Erythroblast (primary cell): ENCODE results near the gene ZNF140.

Experiments
- GATA1 ChIP-seq: IDR thresholded peaks from 2 replicates; pipeline ENCODE4 v1.6.1; 2011; ENCODE audit warnings: low read depth, mild to moderate bottlenecking, control low read depth, low read length, moderate library complexity
- POLR2A ChIP-seq: IDR thresholded peaks from 2 replicates; pipeline ENCODE4 v1.6.1; 2011; ENCODE audit warnings: mild to moderate bottlenecking, low read length

DNA sequence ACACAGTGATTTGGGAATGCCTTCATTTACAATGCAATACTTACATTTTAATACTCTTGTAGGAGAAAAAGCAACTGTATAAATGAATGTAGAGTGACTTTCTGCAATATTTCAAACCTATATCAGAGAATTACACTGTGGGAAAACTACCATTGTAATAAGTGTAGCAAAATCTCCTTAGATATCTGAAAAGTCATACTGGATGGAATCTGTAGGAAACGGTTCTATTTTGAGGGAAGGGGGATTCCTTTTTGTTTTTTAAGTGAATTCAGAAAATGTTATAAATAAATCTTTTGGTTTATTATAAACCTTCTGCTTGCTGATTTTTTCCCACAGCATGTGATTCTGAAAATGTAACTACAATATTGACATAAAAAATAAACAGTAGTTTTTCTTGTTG, 26.4 kb downstream of the ZNF140 start:
- TF ChIP-seq POLR2A: no peak
- TF ChIP-seq GATA1: no peak
